ENCODE results near the gene ARL14EP.

The ARL14EP gene

DNA sequence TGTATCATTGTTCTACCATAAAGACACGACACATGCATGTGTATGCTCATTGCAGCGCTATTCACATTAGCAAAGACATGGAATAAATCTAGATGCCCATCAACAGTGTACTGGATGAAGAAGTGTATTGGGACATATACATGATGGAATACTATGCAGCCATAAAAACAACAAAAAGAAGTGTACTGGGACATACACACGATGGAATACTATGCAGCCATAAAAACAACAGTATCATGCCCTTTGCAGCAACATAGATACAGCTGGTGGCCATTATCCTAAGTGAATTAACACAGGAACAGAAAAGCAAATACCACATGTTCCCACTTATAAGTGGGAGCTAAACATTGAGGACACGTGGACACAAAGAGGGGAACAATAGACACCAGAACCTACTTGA is 22.7 kb downstream of the ARL14EP start:
- H3K4me2 ChIP-seq (ENCODE audit: low read length): no peak overlapping the region

DNA sequence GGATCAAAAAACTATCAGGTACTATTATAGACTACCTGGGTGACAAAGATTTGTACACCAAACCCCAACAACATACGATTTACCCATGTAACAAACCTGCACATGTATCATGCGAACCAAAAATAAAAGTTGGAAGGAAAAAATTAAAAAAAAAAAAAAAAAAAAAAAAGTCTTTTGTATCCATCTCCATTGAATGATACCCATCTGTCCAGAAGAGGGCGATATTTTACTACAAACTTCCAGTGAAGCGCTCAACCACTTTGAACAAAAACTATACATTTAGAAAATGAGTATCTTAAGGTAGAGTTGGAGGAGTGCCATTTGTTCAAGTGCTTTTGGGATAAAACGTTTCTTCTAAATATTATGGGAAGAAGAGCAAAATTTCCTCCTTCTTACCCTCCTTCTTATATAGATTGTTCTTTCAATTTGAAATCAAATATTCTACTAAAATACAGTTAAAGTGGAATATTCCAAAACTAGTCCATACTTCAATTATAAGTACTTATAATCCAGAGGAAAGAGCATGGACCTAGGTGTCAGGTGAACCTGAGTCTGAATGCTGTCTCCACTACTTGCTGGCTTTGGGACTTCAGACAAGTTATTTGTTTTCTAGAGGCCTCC is 23.3 kb downstream of the ARL14EP start:
- no peaks in the 10 kb centered on the region for H3K79me2 ChIP-seq (ENCODE audit: insufficient read depth, low read length)
- TF ChIP-seq EZH2 (IDR thresholded peaks at IDR 0.05; ENCODE audit: borderline replicate concordance, low read length): no peak
- TF ChIP-seq CTCF (IDR thresholded peaks at IDR 0.05; ENCODE audit: low read length): peak; percentile 53
- H3K4me1 ChIP-seq (ENCODE audit: insufficient read depth, low read length, severe bottlenecking): peaks cover 33% of the 10 kb centered on the region
- no peak overlapping the region for H2AFZ ChIP-seq (ENCODE audit: low read length)
- no peak overlapping the region for H3K4me2 ChIP-seq (ENCODE audit: low read length)
- no peak overlapping the region for H3K9ac ChIP-seq (ENCODE audit: low read length)
- peaks cover 3% of the 10 kb centered on the region; the same call in 1 of the 2 replicates for H3F3A ChIP-seq (ENCODE audit: insufficient read depth, low read length)
- H4K20me1 ChIP-seq (ENCODE audit: insufficient read depth, low read length): no peaks in the 10 kb centered on the region
- H3K9me2 ChIP-seq (ENCODE audit: low read depth, low read length): no peaks in the 10 kb centered on the region
- H3K9me3 ChIP-seq (ENCODE audit: low read length): no peaks in the 10 kb centered on the region
- H3K36me3 ChIP-seq (ENCODE audit: insufficient read depth, low read length): peaks cover 14% of the 10 kb centered on the region; the same call in 1 of the 2 replicates
- H3K27me3 ChIP-seq (ENCODE audit: insufficient read depth, low read length): no peaks in the 10 kb centered on the region
- no peak overlapping the region for H3K27ac ChIP-seq (ENCODE audit: low read depth, low read length, poor library complexity, severe bottlenecking)
- no peak overlapping the region for H3K4me3 ChIP-seq (ENCODE audit: low read depth, low read length, poor library complexity, severe bottlenecking)

More for the DNA sequence above, 22.7 kb downstream of the ARL14EP start:
- Histone ChIP-seq H2AFZ (ENCODE audit: low read length) (no peak overlapping the region), H3K9me3 (ENCODE audit: low read length) (no peaks in the 10 kb centered on the region), H3K9ac (ENCODE audit: low read length) (no peak overlapping the region), H4K20me1 (ENCODE audit: insufficient read depth, low read length) (no peaks in the 10 kb centered on the region), H3K79me2 (ENCODE audit: insufficient read depth, low read length) (no peaks in the 10 kb centered on the region), H3K4me3 (ENCODE audit: low read depth, low read length, poor library complexity, severe bottlenecking) (no peak overlapping the region), H3F3A (ENCODE audit: insufficient read depth, low read length) (peaks cover 3% of the 10 kb centered on the region; the same call in 1 of the 2 replicates), H3K27me3 (ENCODE audit: insufficient read depth, low read length) (no peaks in the 10 kb centered on the region), H3K36me3 (ENCODE audit: insufficient read depth, low read length) (peaks cover 19% of the 10 kb centered on the region; the same call in 1 of the 2 replicates), H3K27ac (ENCODE audit: low read depth, low read length, poor library complexity, severe bottlenecking) (no peak overlapping the region), H3K4me1 (ENCODE audit: insufficient read depth, low read length, severe bottlenecking) (peaks cover 33% of the 10 kb centered on the region), H3K9me2 (ENCODE audit: low read depth, low read length) (no peaks in the 10 kb centered on the region)
- TF ChIP-seq CTCF (IDR thresholded peaks at IDR 0.05; ENCODE audit: low read length) (no peak), EZH2 (IDR thresholded peaks at IDR 0.05; ENCODE audit: borderline replicate concordance, low read length) (no peak)

GRCh38 chr11:30348035-30348434 is 25.1 kb downstream of the ARL14EP start:
- no peak overlapping the region for H3K4me2 ChIP-seq (ENCODE audit: low read length)
- TF ChIP-seq EZH2 (IDR thresholded peaks at IDR 0.05; ENCODE audit: borderline replicate concordance, low read length): no peak
- TF ChIP-seq CTCF (IDR thresholded peaks at IDR 0.05; ENCODE audit: low read length): no peak
- peaks cover 1% of the 10 kb centered on the region; the same call in 1 of the 2 replicates for H3F3A ChIP-seq (ENCODE audit: insufficient read depth, low read length)
- H3K4me1 ChIP-seq (ENCODE audit: insufficient read depth, low read length, severe bottlenecking): peaks cover 18% of the 10 kb centered on the region
- H3K36me3 ChIP-seq (ENCODE audit: insufficient read depth, low read length): peaks cover 8% of the 10 kb centered on the region; the same call in 1 of the 2 replicates
- H3K9me2 ChIP-seq (ENCODE audit: low read depth, low read length): no peaks in the 10 kb centered on the region
- H3K9me3 ChIP-seq (ENCODE audit: low read length): no peaks in the 10 kb centered on the region
- H3K4me3 ChIP-seq (ENCODE audit: low read depth, low read length, poor library complexity, severe bottlenecking): no peak overlapping the region
- no peak overlapping the region for H3K27ac ChIP-seq (ENCODE audit: low read depth, low read length, poor library complexity, severe bottlenecking)
- H4K20me1 ChIP-seq (ENCODE audit: insufficient read depth, low read length): no peaks in the 10 kb centered on the region
- H2AFZ ChIP-seq (ENCODE audit: low read length): no peak overlapping the region
- H3K27me3 ChIP-seq (ENCODE audit: insufficient read depth, low read length): no peaks in the 10 kb centered on the region
- no peak overlapping the region for H3K9ac ChIP-seq (ENCODE audit: low read length)
- no peaks in the 10 kb centered on the region for H3K79me2 ChIP-seq (ENCODE audit: insufficient read depth, low read length)

Data from OCI-LY1 (cell line).